ENCODE results near the gene RPS15A.

The RPS15A gene

GRCh38 chr16:18789850-18790706, at the start of gene RPS15A:
TSS of gene RPS15A (minus strand) at chr16:18790334. CDS start at chr16:18789113, 1,221 bp downstream.
- peak; percentile 76 to 87 for DNase-seq (ENCODE audit: low read depth in 2 of 2)

- no peak for DNase-seq (ENCODE audit: low read depth in 2 of 2)
Measured at GRCh38 chr16:18839555-18839954, 49.4 kb upstream of the RPS15A start.

- no peak for DNase-seq (ENCODE audit: low read depth in 2 of 2)
Measured at GRCh38 chr16:18836702-18837101, 46.6 kb upstream of the RPS15A start.

GRCh38 chr16:18834864-18835263, 44.7 kb upstream of the RPS15A start:
- DNase-seq (ENCODE audit: low read depth in 2 of 2): no peak

- no peak for DNase-seq (ENCODE audit: low read depth in 2 of 2)
Measured at GRCh38 chr16:18833707-18834505, 43.8 kb upstream of the RPS15A start.

- DNase-seq (ENCODE audit: low read depth in 2 of 2): no peak
Measured at GRCh38 chr16:18832613-18833012, 42.5 kb upstream of the RPS15A start.

GRCh38 chr16:18832006-18832405, 41.9 kb upstream of the RPS15A start:
- no peak for DNase-seq (ENCODE audit: low read depth in 2 of 2)

- no peak for DNase-seq (ENCODE audit: low read depth in 2 of 2)
Measured at GRCh38 chr16:18829251-18829650, 39.1 kb upstream of the RPS15A start.

- no peak for DNase-seq (ENCODE audit: low read depth in 2 of 2)
Measured at GRCh38 chr16:18827890-18828289, 37.8 kb upstream of the RPS15A start.

- no peak for DNase-seq (ENCODE audit: low read depth in 2 of 2)
Measured at GRCh38 chr16:18816286-18816685, 26.2 kb upstream of the RPS15A start.

GRCh38 chr16:18811925-18812324, 21.8 kb upstream of the RPS15A start:
- no peak for DNase-seq (ENCODE audit: low read depth in 2 of 2)

- no peak for DNase-seq (ENCODE audit: low read depth in 2 of 2)
Measured at GRCh38 chr16:18809165-18809564, 19.0 kb upstream of the RPS15A start.

- no peak for DNase-seq (ENCODE audit: low read depth in 2 of 2)
Measured at GRCh38 chr16:18805257-18805773, 15.2 kb upstream of the RPS15A start.

- no peak for DNase-seq (ENCODE audit: low read depth in 2 of 2)
Measured at GRCh38 chr16:18804540-18804939, 14.4 kb upstream of the RPS15A start.

- no peak for DNase-seq (ENCODE audit: low read depth in 2 of 2)
Measured at GRCh38 chr16:18803569-18804462, 13.7 kb upstream of the RPS15A start.

- DNase-seq (ENCODE audit: low read depth in 2 of 2): no peak
Measured at GRCh38 chr16:18802767-18803343, 12.7 kb upstream of the RPS15A start.

GRCh38 chr16:18801145-18801972, 11.2 kb upstream of the RPS15A start, which contains the start of gene ARL6IP1:
TSS of gene ARL6IP1 (minus strand) at chr16:18801549. CDS start at chr16:18801466, 83 bp downstream.
- peak; percentile 97 for DNase-seq (ENCODE audit: low read depth in 2 of 2)

- no peak for DNase-seq (ENCODE audit: low read depth in 2 of 2)
Measured at GRCh38 chr16:18800775-18801144, 10.6 kb upstream of the RPS15A start.

- DNase-seq (ENCODE audit: low read depth in 2 of 2): no peak
Measured at GRCh38 chr16:18800293-18800692, 10.2 kb upstream of the RPS15A start.

- DNase-seq (ENCODE audit: low read depth in 2 of 2): no peak
Measured at GRCh38 chr16:18799500-18799899, 9.4 kb upstream of the RPS15A start.
